HG03342 (cell line): ENCODE measurements around the gene EBF4.

ENCODE experiments used
- ATAC-seq: cut with Tn5 transposase; IDR thresholded peaks from one replicate; pipeline ENCODE4 v1.9.1; 2021; ENCODE audit warnings: mild to moderate bottlenecking, moderate library complexity; ENCODE audit not compliant: unreplicated experiment

Gene EBF4

GRCh38 chr20:2793471-2793870 lies 100.9 kb downstream of the EBF4 start:
- ATAC-seq, result no peak

GRCh38 chr20:2794202-2794748 lies 101.7 kb downstream of the EBF4 start:
- ATAC-seq, result no peak

- ATAC-seq, result no peak
Measured at GRCh38 chr20:2794866-2795447, 102.4 kb downstream of the EBF4 start.

GRCh38 chr20:2795451-2795850 lies 102.9 kb downstream of the EBF4 start:
- ATAC-seq, result no peak

- ATAC-seq, result no peak
Measured at GRCh38 chr20:2796011-2796660, 103.6 kb downstream of the EBF4 start.

- no peak for ATAC-seq
Measured at GRCh38 chr20:2797136-2797983, 104.8 kb downstream of the EBF4 start.

GRCh38 chr20:2798095-2798805 lies 105.7 kb downstream of the EBF4 start:
- no peak for ATAC-seq

GRCh38 chr20:2798814-2799213 lies 106.2 kb downstream of the EBF4 start:
- ATAC-seq, result no peak

GRCh38 chr20:2799271-2799670 lies 106.7 kb downstream of the EBF4 start:
- ATAC-seq, result no peak

GRCh38 chr20:2799688-2800520 lies 107.3 kb downstream of the EBF4 start:
- no peak for ATAC-seq

- peak; percentile 75 for ATAC-seq
Measured at GRCh38 chr20:2800521-2801285, 108.1 kb downstream of the EBF4 start, which contains the start of gene CPXM1. CPXM1 (minus strand) TSS chr20:2800627; CDS start chr20:2800572, 55 bp downstream.

GRCh38 chr20:2801286-2801728 lies 108.7 kb downstream of the EBF4 start:
- ATAC-seq, result peak; percentile 18

GRCh38 chr20:2804041-2804828 lies 111.7 kb downstream of the EBF4 start:
- no peak for ATAC-seq

- ATAC-seq, result no peak
Measured at GRCh38 chr20:2804852-2805688, 112.5 kb downstream of the EBF4 start.

GRCh38 chr20:2805689-2806350 lies 113.2 kb downstream of the EBF4 start:
- ATAC-seq, result no peak

- no peak for ATAC-seq
Measured at GRCh38 chr20:2806351-2806701, 113.7 kb downstream of the EBF4 start.

- ATAC-seq, result no peak
Measured at GRCh38 chr20:2807019-2807418, 114.4 kb downstream of the EBF4 start.
